H9 (cell line): ENCODE data around the gene FHIT. TPM values are rescaled to one million over a fixed set of nuclear protein-coding genes. Genes with fewer than 3 reads are reported as not detected.

Experiments
- DNase-seq: peaks from one replicate; pipeline ENCODE4 v3.0.0-alpha.2; 2017
- H2AFZ ChIP-seq: one replicate; pipeline ENCODE4 v1.6.1; 2013; ENCODE audit warnings: mild to moderate bottlenecking, low read length, control low read depth, moderate library complexity
- H2AK5ac ChIP-seq: 2 replicates; pipeline ENCODE4 v1.6.1; 2013; ENCODE audit warnings: low read length, control low read depth, mixed read lengths; ENCODE audit not compliant: insufficient read length
- H2BK120ac ChIP-seq: one replicate; pipeline ENCODE4 v1.6.1; 2013; ENCODE audit warnings: low read depth, mild to moderate bottlenecking, low read length, control low read depth, inconsistent platforms; ENCODE audit not compliant: poor library complexity, severe bottlenecking
- H2BK12ac ChIP-seq: 2 replicates; pipeline ENCODE4 v1.6.1; 2013; ENCODE audit warnings: low read length, control low read depth, mixed read lengths, low read depth; ENCODE audit not compliant: insufficient read length
- H2BK15ac ChIP-seq: 2 replicates; pipeline ENCODE4 v1.6.1; 2013; ENCODE audit warnings: low read depth, low read length, control low read depth
- H2BK20ac ChIP-seq: one replicate; pipeline ENCODE4 v1.6.1; 2013; ENCODE audit warnings: low read depth, mild to moderate bottlenecking, low read length, control low read depth, inconsistent platforms; ENCODE audit not compliant: poor library complexity, severe bottlenecking
- H2BK5ac ChIP-seq: 2 replicates; pipeline ENCODE4 v1.6.1; 2013; ENCODE audit warnings: low read length, control low read depth, mixed read lengths; ENCODE audit not compliant: insufficient read length
- H3K14ac ChIP-seq: 2 replicates; pipeline ENCODE4 v1.6.1; 2013; ENCODE audit warnings: low read length, control low read depth; ENCODE audit not compliant: insufficient read depth
- H3K18ac ChIP-seq: 2 replicates; pipeline ENCODE4 v1.6.1; 2013; ENCODE audit warnings: low read depth, mild to moderate bottlenecking, mixed read lengths, low read length, control low read depth; ENCODE audit not compliant: insufficient read length
- H3K23ac ChIP-seq: 2 replicates; pipeline ENCODE4 v1.6.1; 2013; ENCODE audit warnings: low read length, control low read depth, mixed read lengths, low read depth; ENCODE audit not compliant: insufficient read length
- H3K23me2 ChIP-seq: 2 replicates; pipeline ENCODE4 v1.6.1; 2013; ENCODE audit warnings: low read depth, mild to moderate bottlenecking, mixed read lengths, low read length, control low read depth; ENCODE audit not compliant: insufficient read length, poor library complexity, severe bottlenecking
- H3K27ac ChIP-seq: 2 replicates; pipeline ENCODE4 v1.5.1; 2013; ENCODE audit warnings: low read length, control low read depth, mixed read lengths, low read depth; ENCODE audit not compliant: insufficient read length
- H3K27me3 ChIP-seq: 2 replicates; pipeline ENCODE4 v1.6.1; 2013; ENCODE audit warnings: low read length, control low read depth, inconsistent platforms; ENCODE audit not compliant: insufficient read depth
- H3K4ac ChIP-seq: 2 replicates; pipeline ENCODE4 v1.6.1; 2013; ENCODE audit warnings: low read depth, mild to moderate bottlenecking, control low read depth, inconsistent platforms, low read length, moderate library complexity
- H3K4me1 ChIP-seq: 2 replicates; pipeline ENCODE4 v1.6.1; 2013; ENCODE audit warnings: low read length, control low read depth, inconsistent platforms; ENCODE audit not compliant: insufficient read depth
- H3K4me2 ChIP-seq: 2 replicates; pipeline ENCODE4 v1.6.1; 2013; ENCODE audit warnings: low read length, control low read depth, mixed read lengths; ENCODE audit not compliant: insufficient read length, insufficient read depth
- H3K56ac ChIP-seq: 2 replicates; pipeline ENCODE4 v1.6.1; 2013; ENCODE audit warnings: low read depth, mild to moderate bottlenecking, mixed read lengths, low read length, control low read depth; ENCODE audit not compliant: insufficient read length
- H3K79me1 ChIP-seq: 2 replicates; pipeline ENCODE4 v1.6.1; 2013; ENCODE audit warnings: low read depth, mild to moderate bottlenecking, moderate library complexity, low read length, control low read depth, inconsistent platforms; ENCODE audit not compliant: insufficient read depth, poor library complexity, severe bottlenecking
- H3K79me2 ChIP-seq: 2 replicates; pipeline ENCODE4 v1.6.1; 2013; ENCODE audit warnings: low read length, control low read depth, inconsistent platforms; ENCODE audit not compliant: insufficient read depth
- H3K9ac ChIP-seq: 2 replicates; pipeline ENCODE4 v1.6.1; 2013; ENCODE audit warnings: low read length, control low read depth, mixed read lengths; ENCODE audit not compliant: insufficient read length; ENCODE audit errors: extremely low read depth
- H3K9me3 ChIP-seq: one replicate; pipeline ENCODE4 v1.6.1; 2013; ENCODE audit warnings: low read depth, low read length, inconsistent platforms; ENCODE audit not compliant: control insufficient read depth
- H3T11ph ChIP-seq: one replicate; pipeline ENCODE4 v1.6.1; 2013; ENCODE audit warnings: mild to moderate bottlenecking, low read length, control low read depth, inconsistent platforms
- H4K20me1 ChIP-seq: one replicate; pipeline ENCODE4 v1.6.1; 2013; ENCODE audit not compliant: control insufficient read depth, insufficient read length, insufficient read depth
- H4K5ac ChIP-seq: 2 replicates; pipeline ENCODE4 v1.6.1; 2013; ENCODE audit warnings: low read depth, mild to moderate bottlenecking, mixed read lengths, low read length, control low read depth; ENCODE audit not compliant: insufficient read length
- H4K8ac ChIP-seq: replicated peaks from 2 replicates; pipeline ENCODE4 v1.6.1; 2013; ENCODE audit warnings: low read length, control low read depth, mixed read lengths, low read depth; ENCODE audit not compliant: insufficient read length
- H4K91ac ChIP-seq: 2 replicates; pipeline ENCODE4 v1.6.1; 2013; ENCODE audit warnings: low read depth, mild to moderate bottlenecking, moderate library complexity, mixed read lengths, low read length, control low read depth; ENCODE audit not compliant: insufficient read length
- H3K27ac Mint-ChIP-seq, 3 experiments: 2 replicates in 2 of 3; 3 replicates in 1 of 3; pipeline ENCODE4 v1.8.0; 2020 to 2021; ENCODE audit warnings: mixed read lengths in 3 of 3, mild to moderate bottlenecking in 1 of 3, moderate library complexity in 1 of 3
- H3K27me3 Mint-ChIP-seq: 2 replicates; pipeline ENCODE4 v1.8.0; 2021; ENCODE audit warnings: low read depth, mild to moderate bottlenecking, moderate library complexity, mixed read lengths
- H3K36me3 Mint-ChIP-seq, 3 experiments: 2 replicates in 2 of 3; 3 replicates in 1 of 3; pipeline ENCODE4 v1.8.0; 2020 to 2021; ENCODE audit warnings: low read depth in 3 of 3, mixed read lengths in 3 of 3; ENCODE audit not compliant: insufficient read depth in 1 of 3
- H3K4me1 Mint-ChIP-seq, 2 experiments: 2 replicates each; pipeline ENCODE4 v1.8.0; 2020; ENCODE audit warnings: mixed read lengths in 2 of 2
- H3K4me3 Mint-ChIP-seq, 2 experiments: 2 replicates in 1 of 2; 3 replicates in 1 of 2; pipeline ENCODE4 v1.8.0; 2020 to 2021; ENCODE audit warnings: mild to moderate bottlenecking in 2 of 2, mixed read lengths in 2 of 2, moderate library complexity in 1 of 2
- H3K9me3 Mint-ChIP-seq, 2 experiments: 2 replicates in 1 of 2; 3 replicates in 1 of 2; pipeline ENCODE4 v1.8.0; 2020; ENCODE audit warnings: mild to moderate bottlenecking in 2 of 2, mixed read lengths in 2 of 2, moderate library complexity in 1 of 2
- CTCF ChIP-seq: fragments of 200-600 bp; sonication (generic); conservative IDR thresholded peaks from 3 replicates; pipeline ENCODE4 v1.8.0; 2021; ENCODE audit warnings: antibody characterized with exemption, mild to moderate bottlenecking
- WGBS: extraction: QIAGEN DNeasy Blood & Tissue Kit; methylation state at CpG from one replicate; pipeline ENCODE4 v1.1.7; 2013; ENCODE audit warnings: missing lambda C conversion rate, low lambda C conversion rate, mixed read lengths; ENCODE audit not compliant: insufficient read length; ENCODE audit errors: extremely low coverage; 5-methylcytosine and 5-hydroxymethylcytosine counted together
- total RNA-seq: library from RNA; stranded (reverse); gene quantifications from 2 replicates; pipeline ENCODE4 v1.2.1, GENCODE V29; 2021

The FHIT gene
- total RNA-seq, 1 experiment from 2014 or later, result 3.0 TPM

GRCh38 chr3:61172684-61173083, 78.6 kb downstream of the FHIT start:
- no peaks in the 10 kb centered on the region for H3K27me3 Mint-ChIP-seq
- peak; percentile 70 for TF ChIP-seq CTCF
- H3K27ac Mint-ChIP-seq, result peak overlapping the region in 2 of 3 experiments; percentile 42 to 60; a peak in 2 of 7 replicates

More at GRCh38 chr3:61172684-61173083, 78.6 kb downstream of the FHIT start:
- Histone ChIP-seq H2BK12ac (no peak overlapping the region), H3K9ac (no peak overlapping the region), H2AK5ac (no peak overlapping the region), H3K4ac (no peak overlapping the region), H3K23me2 (no peaks in the 10 kb centered on the region), H3K4me1 (no peaks in the 10 kb centered on the region; the same call in 1 of the 2 replicates), H3K27me3 (no peaks in the 10 kb centered on the region), H2BK20ac (no peak overlapping the region), H2BK120ac (no peak overlapping the region), H3K14ac (no peak overlapping the region), H3K4me2 (no peak overlapping the region), H3K27ac (no peak overlapping the region), H3K79me2 (no peaks in the 10 kb centered on the region), H3K79me1 (no peaks in the 10 kb centered on the region), H3K56ac (no peak overlapping the region), H4K8ac (no peak overlapping the region), H3K23ac (no peak overlapping the region), H2BK15ac (no peak overlapping the region), H3K9me3 (no peaks in the 10 kb centered on the region), H2AFZ (no peak overlapping the region), H4K91ac (no peak overlapping the region), H2BK5ac (no peak overlapping the region), H4K5ac (no peak overlapping the region), H4K20me1 (no peaks in the 10 kb centered on the region), H3K18ac (no peak overlapping the region), H3T11ph (no peak overlapping the region)
- peaks cover 0 to 2% (median 0%) of the 10 kb centered on the region in 3 experiments; a peak in 1 of 7 replicates for H3K36me3 Mint-ChIP-seq
- WGBS, result no CpG with 5 or more reads among the region's 2 CpGs
- peak; percentile 68 for DNase-seq
- H3K4me1 Mint-ChIP-seq, result peaks cover 17 to 22% of the 10 kb centered on the region in 2 experiments
- peaks cover 0 to 3% of the 10 kb centered on the region in 2 experiments; a peak in 2 of 5 replicates for H3K9me3 Mint-ChIP-seq
- no peak overlapping the region for H3K4me3 Mint-ChIP-seq
